Stomach (tissue), 4 donors: ENCODE results near the gene ZNF263.

Experiments used
- POLR2AphosphoS5 ChIP-seq, 3 donors: sonication (generic); formaldehyde crosslinking; IDR thresholded peaks; one replicate each; pipeline ENCODE4 v1.6.1; 2016; ENCODE audit warnings: antibody characterized with exemption in 3 of 3
- TF ChIP-seq, protein P1 (sequence below), 7 experiments: fragments of 450-650 bp in 4 of 7; fragments of 200-600 bp in 3 of 7; sonication (generic) in 3 of 7; IDR thresholded peaks; one replicate each; pipeline ENCODE4 v1.5.1; 2016 to 2019; ENCODE audit warnings: antibody characterized with exemption in 7 of 7, control low read depth in 2 of 7, mild to moderate bottlenecking in 1 of 7

DNA sequence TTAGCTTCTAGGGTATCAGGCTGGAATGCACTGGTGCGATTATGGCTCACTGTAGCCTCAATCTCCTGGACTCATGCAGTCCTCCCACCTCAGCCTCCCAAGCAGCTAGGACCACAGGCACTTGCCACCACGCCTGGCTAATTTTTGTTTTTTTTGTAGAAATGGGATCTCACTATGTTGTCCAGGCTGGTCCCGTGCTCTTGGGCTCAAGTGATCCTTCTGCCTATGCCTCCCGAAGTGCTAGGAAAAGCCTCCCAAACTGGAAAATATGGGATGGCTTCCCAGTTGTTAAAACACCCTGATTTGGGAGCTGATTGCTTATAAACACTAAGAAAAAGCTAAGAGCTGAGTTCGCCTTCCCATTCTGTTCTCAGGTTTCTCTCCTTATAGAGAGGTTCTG lies 6.6 kb upstream of the ZNF263 start:
- TF ChIP-seq, protein P1, sequence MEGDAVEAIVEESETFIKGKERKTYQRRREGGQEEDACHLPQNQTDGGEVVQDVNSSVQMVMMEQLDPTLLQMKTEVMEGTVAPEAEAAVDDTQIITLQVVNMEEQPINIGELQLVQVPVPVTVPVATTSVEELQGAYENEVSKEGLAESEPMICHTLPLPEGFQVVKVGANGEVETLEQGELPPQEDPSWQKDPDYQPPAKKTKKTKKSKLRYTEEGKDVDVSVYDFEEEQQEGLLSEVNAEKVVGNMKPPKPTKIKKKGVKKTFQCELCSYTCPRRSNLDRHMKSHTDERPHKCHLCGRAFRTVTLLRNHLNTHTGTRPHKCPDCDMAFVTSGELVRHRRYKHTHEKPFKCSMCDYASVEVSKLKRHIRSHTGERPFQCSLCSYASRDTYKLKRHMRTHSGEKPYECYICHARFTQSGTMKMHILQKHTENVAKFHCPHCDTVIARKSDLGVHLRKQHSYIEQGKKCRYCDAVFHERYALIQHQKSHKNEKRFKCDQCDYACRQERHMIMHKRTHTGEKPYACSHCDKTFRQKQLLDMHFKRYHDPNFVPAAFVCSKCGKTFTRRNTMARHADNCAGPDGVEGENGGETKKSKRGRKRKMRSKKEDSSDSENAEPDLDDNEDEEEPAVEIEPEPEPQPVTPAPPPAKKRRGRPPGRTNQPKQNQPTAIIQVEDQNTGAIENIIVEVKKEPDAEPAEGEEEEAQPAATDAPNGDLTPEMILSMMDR (IDR thresholded peaks at IDR 0.05): no peak
- TF ChIP-seq POLR2AphosphoS5 (IDR thresholded peaks at IDR 0.05): no peak
